AG04450 (cell line): Measurements from ENCODE around the gene KHDC1. TPM values are rescaled to one million over a fixed set of nuclear protein-coding genes. Genes with fewer than 3 reads are reported as not detected.

Source experiments
- CTCF ChIA-PET: fragments of 300-600, 350-600 bp; formaldehyde crosslinking; extraction: SDS; loops from one replicate; lab custom pipeline; 2022; ENCODE audit warnings: antibody characterized with exemption, inconsistent platforms; lab: Charles Lee
- POLR2A ChIA-PET: fragments of 350-600 bp; formaldehyde crosslinking; extraction: SDS; loops from one replicate; lab custom pipeline; 2021; ENCODE audit warnings: antibody characterized with exemption, inconsistent platforms; lab: Yijun Ruan, JAX
- DNase-seq: peaks from one replicate; pipeline ENCODE4 v3.0.0-alpha.2; 2011; ENCODE audit warnings: low read depth, low spot score
- H3K27ac ChIP-seq: one replicate; pipeline ENCODE4 v1.5.1; 2012; ENCODE audit warnings: low read depth, low read length, control low read depth
- H3K27me3 ChIP-seq: one replicate; pipeline ENCODE4 v1.6.0; 2012; ENCODE audit warnings: low read length; ENCODE audit not compliant: control insufficient read depth, insufficient read depth
- H3K4me3 ChIP-seq: 2 replicates; pipeline ENCODE4 v1.5.1; 2011; ENCODE audit warnings: mild to moderate bottlenecking, low read depth, low read length, control low read depth
- H3K9me3 ChIP-seq: 2 replicates; pipeline ENCODE4 v1.5.1; 2012; ENCODE audit warnings: low read length; ENCODE audit not compliant: control insufficient read depth, insufficient read depth
- polyA plus RNA-seq: library from polyadenylated mRNA; depleted of rRNA; stranded (reverse); fragments of >200 nt; gene quantifications from 2 replicates; pipeline ENCODE4 v1.2.3, GENCODE V29; 2011
- TF ChIP-seq, protein P1 (sequence below): IDR thresholded peaks from 2 replicates; pipeline ENCODE4 v1.5.1; 2011; ENCODE audit warnings: low read depth, low read length, control low read depth, inconsistent platforms

KHDC1 gene
- polyA plus RNA-seq, 1 experiment, result 5.9 TPM

DNA sequence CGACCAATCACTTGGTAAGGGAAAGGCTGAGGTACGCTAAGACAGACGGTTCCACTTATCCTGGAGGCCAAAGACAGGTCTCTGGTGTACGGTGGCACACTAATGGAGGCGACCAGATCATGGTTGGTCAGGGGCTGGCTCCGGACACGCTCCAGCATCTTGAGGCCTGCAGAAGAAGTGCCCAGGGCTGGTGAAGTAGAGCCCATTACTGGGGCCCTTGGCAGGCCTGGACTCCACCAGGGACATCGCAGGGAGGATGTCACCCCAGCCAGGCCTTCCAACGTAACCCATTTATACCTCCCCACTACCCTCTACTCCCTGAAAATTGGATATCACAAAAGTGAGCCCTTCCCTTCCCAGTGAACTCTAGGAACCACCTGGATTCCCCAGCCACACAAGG is 53.9 kb downstream of the KHDC1 start:
- DNase-seq, result no peak
- H3K27ac ChIP-seq, result no peak overlapping the region
- no peak overlapping the region for H3K4me3 ChIP-seq
- no peaks in the 10 kb centered on the region for H3K27me3 ChIP-seq
- TF ChIP-seq, protein P1, sequence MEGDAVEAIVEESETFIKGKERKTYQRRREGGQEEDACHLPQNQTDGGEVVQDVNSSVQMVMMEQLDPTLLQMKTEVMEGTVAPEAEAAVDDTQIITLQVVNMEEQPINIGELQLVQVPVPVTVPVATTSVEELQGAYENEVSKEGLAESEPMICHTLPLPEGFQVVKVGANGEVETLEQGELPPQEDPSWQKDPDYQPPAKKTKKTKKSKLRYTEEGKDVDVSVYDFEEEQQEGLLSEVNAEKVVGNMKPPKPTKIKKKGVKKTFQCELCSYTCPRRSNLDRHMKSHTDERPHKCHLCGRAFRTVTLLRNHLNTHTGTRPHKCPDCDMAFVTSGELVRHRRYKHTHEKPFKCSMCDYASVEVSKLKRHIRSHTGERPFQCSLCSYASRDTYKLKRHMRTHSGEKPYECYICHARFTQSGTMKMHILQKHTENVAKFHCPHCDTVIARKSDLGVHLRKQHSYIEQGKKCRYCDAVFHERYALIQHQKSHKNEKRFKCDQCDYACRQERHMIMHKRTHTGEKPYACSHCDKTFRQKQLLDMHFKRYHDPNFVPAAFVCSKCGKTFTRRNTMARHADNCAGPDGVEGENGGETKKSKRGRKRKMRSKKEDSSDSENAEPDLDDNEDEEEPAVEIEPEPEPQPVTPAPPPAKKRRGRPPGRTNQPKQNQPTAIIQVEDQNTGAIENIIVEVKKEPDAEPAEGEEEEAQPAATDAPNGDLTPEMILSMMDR, result no peak
- H3K9me3 ChIP-seq, result peaks cover 6% of the 10 kb centered on the region; the same call in 1 of the 2 replicates
- CTCF ChIA-PET, result no interaction called here
- POLR2A ChIA-PET, result no interaction called here

DNA sequence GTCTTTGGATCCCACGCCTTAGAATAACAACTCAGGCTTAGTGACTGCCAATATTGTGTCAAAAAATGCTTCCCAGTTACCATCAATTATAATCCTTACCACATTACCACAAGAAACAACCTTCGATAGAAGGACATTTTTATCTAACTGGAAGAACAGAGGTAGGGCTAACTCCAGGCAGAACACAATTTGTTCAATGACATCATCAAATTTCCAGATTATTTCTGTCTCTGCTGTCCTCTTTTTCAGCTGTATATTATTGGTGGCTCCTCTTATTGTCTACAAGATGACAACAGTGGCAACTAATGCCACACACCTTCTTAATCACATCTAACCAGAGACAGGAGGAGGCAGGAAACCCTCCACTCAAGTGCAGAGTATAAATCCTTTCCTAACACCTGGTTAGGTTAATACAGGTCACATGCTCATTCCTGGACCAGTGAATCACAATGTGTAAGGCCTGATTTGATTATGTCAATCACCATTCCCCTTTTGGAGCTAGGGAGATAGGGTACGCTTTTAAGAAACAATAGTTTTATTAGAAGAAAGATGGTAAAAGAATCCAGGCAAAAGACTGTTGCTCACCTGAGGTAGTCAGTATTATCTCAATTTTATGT is 55.7 kb downstream of the KHDC1 start:
- CTCF ChIA-PET, result no interaction called here

DNA sequence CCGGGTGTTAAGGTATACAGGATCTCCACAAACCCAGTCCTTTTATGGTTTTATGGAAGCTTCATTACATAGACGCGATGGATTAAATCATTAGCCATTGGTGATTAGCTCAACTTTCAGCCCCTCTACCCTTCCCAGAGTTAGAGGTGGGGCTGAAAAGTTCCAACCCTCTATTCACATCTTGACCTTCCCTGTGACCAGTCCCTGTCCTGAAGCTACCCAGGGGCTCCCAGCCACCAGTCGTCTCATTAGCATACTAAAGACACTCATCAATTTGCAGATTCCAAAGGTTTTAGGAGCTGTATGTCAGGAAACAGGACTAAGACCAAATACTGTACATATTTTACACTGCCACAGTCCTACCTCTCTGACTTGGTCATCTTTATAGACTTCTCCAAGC is 58.7 kb downstream of the KHDC1 start:
- CTCF ChIA-PET, result interaction anchor here (0.6 kb wide), 1 partner anchor 9 kb away, joined by 3 read pairs; no protein-coding TSS in a partner anchor
- POLR2A ChIA-PET, result no interaction called here

More for the DNA sequence above, 55.7 kb downstream of the KHDC1 start:
- Histone ChIP-seq H3K9me3 (peaks cover 6% of the 10 kb centered on the region; the same call in 1 of the 2 replicates), H3K27ac (no peak overlapping the region), H3K4me3 (no peak overlapping the region), H3K27me3 (no peaks in the 10 kb centered on the region)
- POLR2A ChIA-PET, result no interaction called here
- TF ChIP-seq, protein P1, result no peak
- DNase-seq, result no peak

DNA sequence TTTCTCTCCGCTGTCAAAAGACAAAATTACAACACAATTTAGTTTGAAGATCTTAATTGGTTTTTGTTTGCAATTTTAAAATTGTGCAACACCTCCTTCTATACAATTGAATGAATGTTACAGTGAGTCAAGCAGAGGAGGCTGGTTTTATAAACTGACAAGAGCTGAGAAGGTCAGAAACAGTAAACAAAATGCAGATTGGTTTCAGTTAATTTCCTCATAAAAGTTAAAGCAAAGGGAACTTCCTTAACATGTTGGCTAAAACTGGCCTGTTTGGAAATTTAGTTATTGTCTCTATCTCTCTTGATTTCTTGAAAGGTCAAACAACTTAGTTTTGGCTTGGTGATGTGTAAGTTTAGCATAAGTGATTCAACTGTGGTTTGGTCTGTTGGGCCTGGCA is 59.9 kb downstream of the KHDC1 start:
- Histone ChIP-seq H3K4me3 (no peak overlapping the region), H3K9me3 (peaks cover 6% of the 10 kb centered on the region; the same call in 1 of the 2 replicates), H3K27me3 (no peaks in the 10 kb centered on the region), H3K27ac (no peak overlapping the region)
- CTCF ChIA-PET, result interaction anchor here (0.6 kb wide), 1 partner anchor 33 kb away, joined by 3 read pairs; no protein-coding TSS in a partner anchor
- POLR2A ChIA-PET, result no interaction called here
- TF ChIP-seq, protein P1, result no peak
- no peak for DNase-seq

More for the DNA sequence above, 58.7 kb downstream of the KHDC1 start:
- TF ChIP-seq, protein P1, result no peak
- Histone ChIP-seq H3K9me3 (peaks cover 6% of the 10 kb centered on the region; the same call in 1 of the 2 replicates), H3K27me3 (no peaks in the 10 kb centered on the region), H3K4me3 (no peak overlapping the region), H3K27ac (no peak overlapping the region)
- DNase-seq, result no peak

DNA sequence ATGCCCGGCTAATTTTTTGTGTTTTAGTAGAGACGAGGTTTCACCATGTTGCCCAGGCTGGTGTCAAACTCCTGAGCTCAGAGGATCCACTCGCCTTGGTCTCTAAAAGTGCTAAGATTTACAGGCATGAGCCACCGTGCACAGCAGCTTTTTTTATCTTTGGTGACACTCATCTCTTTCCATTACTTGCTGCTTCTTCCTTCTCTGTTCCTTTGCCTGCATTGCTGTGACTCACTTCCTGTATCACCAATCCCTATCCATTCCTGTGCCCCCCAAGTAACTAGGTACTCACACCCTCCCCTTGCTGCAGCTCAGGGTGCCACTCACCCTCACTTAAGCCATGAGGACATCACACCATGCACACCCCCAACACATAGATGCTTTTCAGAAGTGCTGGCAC is 62.3 kb downstream of the KHDC1 start:
- CTCF ChIA-PET, result no interaction called here
- H3K27ac ChIP-seq, result no peak overlapping the region
- POLR2A ChIA-PET, result no interaction called here

More for the DNA sequence above, 62.3 kb downstream of the KHDC1 start:
- no peak overlapping the region for H3K4me3 ChIP-seq
- no peaks in the 10 kb centered on the region for H3K27me3 ChIP-seq
- H3K9me3 ChIP-seq, result peaks cover under 1% of the 10 kb centered on the region; the same call in 1 of the 2 replicates
- no peak for DNase-seq
- TF ChIP-seq, protein P1, result no peak
